Measurements from ENCODE around the gene MACROD2.

GRCh38 chr20:14510341-14510740 is 515.0 kb downstream of the MACROD2 start:
- TF ChIP-seq FOS (IDR thresholded peaks at IDR 0.05; ENCODE audit: low read depth, low read length) (no peak), POLR2A (IDR thresholded peaks at IDR 0.05; ENCODE audit: low read depth, low read length) (no peak), USF2 (IDR thresholded peaks at IDR 0.05; ENCODE audit: low read depth, low read length) (no peak), RFX5 (IDR thresholded peaks at IDR 0.05; ENCODE audit: low read depth, low read length) (no peak), MAFK (IDR thresholded peaks at IDR 0.05; ENCODE audit: low read depth, low read length) (no peak), BHLHE40 (IDR thresholded peaks at IDR 0.05; ENCODE audit: low read depth, low read length) (no peak), CEBPB (IDR thresholded peaks at IDR 0.05; ENCODE audit: low read depth, low read length) (no peak)
- TF ChIP-seq, protein P1, sequence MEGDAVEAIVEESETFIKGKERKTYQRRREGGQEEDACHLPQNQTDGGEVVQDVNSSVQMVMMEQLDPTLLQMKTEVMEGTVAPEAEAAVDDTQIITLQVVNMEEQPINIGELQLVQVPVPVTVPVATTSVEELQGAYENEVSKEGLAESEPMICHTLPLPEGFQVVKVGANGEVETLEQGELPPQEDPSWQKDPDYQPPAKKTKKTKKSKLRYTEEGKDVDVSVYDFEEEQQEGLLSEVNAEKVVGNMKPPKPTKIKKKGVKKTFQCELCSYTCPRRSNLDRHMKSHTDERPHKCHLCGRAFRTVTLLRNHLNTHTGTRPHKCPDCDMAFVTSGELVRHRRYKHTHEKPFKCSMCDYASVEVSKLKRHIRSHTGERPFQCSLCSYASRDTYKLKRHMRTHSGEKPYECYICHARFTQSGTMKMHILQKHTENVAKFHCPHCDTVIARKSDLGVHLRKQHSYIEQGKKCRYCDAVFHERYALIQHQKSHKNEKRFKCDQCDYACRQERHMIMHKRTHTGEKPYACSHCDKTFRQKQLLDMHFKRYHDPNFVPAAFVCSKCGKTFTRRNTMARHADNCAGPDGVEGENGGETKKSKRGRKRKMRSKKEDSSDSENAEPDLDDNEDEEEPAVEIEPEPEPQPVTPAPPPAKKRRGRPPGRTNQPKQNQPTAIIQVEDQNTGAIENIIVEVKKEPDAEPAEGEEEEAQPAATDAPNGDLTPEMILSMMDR (conservative IDR thresholded peaks at IDR 0.05; ENCODE audit: low read depth, low read length) = no peak

Measured in IMR-90 (cell line).